Gastroesophageal sphincter (tissue), 2 donors: ENCODE data around the gene CRCP.

Source experiments
- POLR2A ChIP-seq, 2 donors: fragments of 450-650 bp; IDR thresholded peaks; one replicate each; pipeline ENCODE4 v1.6.1; 2017; ENCODE audit warnings: antibody characterized with exemption in 2 of 2, mild to moderate bottlenecking in 2 of 2, moderate library complexity in 1 of 2
- POLR2AphosphoS5 ChIP-seq: sonication (generic); formaldehyde crosslinking; IDR thresholded peaks from one replicate; pipeline ENCODE4 v1.6.1; 2017; ENCODE audit warnings: antibody characterized with exemption

- TF ChIP-seq POLR2A (IDR thresholded peaks at IDR 0.05) (no peak), POLR2AphosphoS5 (no peak)
Observed at GRCh38 chr7:66142996-66143395, 28.3 kb downstream of the CRCP start.
